HG03571 (cell line): ENCODE data around the gene SLC38A4.
"Not testable (repeated sequence)": the region's sequence is repeated elsewhere in the genome, so short reads cannot be mapped to it uniquely, and the experiment has no call there.

Experiments
- ATAC-seq: cut with Tn5 transposase; IDR thresholded peaks from one replicate; pipeline ENCODE4 v1.9.1; 2021; ENCODE audit not compliant: unreplicated experiment

SLC38A4 gene

DNA sequence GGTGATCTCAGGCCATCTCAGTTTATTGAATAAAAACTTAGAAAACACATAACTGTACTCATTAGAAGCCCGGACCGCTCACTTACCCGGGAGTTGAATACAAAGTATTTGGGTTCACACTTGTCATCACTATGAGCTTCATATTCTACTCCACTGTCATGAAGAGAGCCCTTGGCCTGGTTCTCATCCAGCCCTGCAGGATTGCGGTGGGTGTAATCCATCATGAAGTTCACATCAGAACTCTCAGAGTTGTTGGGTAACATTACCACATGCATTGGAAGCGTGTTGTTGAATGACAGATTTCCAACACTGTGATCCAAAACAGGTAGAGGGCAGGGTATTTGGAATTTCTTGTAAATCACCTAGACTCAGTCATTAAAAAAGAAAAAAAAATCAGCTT lies 47.4 kb downstream of the SLC38A4 start:
- no peak for ATAC-seq

DNA sequence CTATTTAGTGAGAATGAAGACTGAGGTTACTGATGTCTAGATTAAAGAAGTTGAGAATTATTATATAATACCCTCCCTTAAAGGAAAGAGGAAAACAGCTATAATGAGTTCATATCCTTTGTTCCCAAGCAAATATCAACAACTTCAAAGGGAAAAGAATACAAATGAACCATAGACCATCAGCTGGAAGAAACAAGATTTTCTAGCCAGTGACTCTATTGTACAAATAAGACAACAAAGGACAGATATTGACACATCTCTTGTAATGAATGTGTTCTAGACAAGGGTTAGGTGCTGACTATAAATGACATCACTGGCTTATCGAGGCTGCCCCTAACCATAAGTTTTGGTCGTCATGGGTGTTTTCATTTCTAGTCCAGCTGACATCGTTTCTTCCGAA lies 48.2 kb downstream of the SLC38A4 start:
- ATAC-seq: no peak

DNA sequence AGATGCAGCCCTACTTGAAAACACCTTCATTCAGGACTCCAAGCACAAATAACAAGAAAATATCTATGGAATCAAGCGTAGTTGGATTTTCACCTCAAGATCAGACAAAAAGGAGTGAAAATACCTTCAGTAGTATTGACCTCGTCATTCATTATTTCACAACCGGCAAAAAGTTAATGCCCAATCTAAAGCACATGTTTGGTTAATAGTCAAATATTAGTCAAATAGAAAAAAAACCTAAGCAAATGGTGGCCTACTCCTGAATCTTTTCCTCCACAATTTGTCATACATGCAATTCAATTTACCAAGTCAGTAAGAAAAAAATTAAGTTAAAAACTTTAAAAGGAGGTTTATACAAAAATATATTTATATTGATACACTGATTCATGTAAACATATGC lies 50.0 kb downstream of the SLC38A4 start:
- ATAC-seq: no peak

DNA sequence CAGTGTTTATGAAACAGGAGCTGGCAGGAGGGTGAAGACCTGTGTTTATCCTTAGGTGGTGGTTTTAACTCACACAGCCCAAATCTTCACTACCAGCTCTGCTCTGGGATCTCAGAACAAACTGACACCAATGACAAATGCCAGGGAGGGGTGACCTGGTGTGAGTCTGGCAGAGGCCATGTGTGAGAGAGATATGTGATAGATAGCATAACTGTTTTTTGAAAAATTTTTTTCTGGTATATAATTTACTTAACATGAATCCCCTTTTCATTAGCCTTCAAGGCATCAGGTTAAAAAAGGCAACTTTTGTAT lies 51.5 kb downstream of the SLC38A4 start:
- ATAC-seq: no peak

DNA sequence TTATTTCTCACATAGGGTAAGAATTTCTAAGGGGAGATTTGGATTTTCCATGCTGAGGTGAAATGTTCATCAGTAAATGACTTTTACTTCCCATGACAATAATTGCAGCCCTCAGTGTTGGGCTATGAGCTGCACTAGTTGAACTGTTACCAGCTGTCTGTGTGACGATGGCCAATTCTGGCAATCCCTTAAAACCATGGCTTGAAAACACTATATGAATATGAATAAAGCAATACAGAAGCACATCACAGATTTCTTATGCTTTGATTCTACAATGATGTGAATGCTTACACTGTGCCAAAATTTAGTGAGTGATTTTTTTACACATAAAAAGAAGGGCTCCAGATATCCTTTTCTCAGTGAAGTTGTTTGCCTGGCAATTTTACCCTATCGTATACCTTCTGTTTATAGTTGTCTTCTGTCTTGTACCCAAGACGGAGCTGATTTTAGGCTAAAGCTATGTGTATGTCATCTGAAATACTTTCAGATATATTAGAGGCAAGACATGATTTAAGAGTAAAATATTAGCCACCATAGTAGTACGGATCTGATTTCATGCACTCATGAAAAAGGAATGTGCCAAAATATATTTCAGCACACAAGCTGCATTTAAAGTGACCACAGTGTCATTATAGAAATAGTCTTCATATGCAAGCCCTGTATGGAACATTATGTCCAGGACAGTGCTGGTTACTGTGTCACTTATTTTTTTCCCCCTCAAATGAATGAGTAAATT lies 52.0 kb downstream of the SLC38A4 start:
- no peak for ATAC-seq

DNA sequence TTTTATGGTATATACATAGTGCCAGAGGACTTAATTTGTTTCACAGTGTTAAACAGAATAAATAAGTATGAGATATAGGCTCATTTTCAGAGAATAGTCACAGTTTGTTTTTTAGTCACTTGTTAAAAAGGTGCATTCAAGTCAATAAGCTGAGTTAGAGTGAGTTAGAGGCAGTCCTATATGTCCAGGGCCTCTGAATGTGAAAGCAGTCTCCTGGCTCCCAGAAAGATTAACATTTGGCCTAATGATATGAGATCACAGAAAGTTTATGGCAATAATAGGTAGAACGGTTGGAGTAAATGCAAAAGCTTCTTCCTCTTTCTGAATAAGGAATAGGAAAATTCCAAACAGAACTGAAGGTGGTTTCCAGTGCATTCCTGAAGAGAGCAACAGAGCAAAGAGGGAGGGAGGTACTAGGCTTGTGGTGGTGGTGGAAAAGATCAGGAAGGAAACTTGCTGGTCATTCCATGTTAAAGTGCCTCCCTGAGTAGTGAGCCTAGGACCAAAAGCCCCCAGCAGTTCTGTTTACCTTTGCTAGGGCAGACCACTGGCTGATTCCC lies 54.4 kb downstream of the SLC38A4 start:
- no peak for ATAC-seq

DNA sequence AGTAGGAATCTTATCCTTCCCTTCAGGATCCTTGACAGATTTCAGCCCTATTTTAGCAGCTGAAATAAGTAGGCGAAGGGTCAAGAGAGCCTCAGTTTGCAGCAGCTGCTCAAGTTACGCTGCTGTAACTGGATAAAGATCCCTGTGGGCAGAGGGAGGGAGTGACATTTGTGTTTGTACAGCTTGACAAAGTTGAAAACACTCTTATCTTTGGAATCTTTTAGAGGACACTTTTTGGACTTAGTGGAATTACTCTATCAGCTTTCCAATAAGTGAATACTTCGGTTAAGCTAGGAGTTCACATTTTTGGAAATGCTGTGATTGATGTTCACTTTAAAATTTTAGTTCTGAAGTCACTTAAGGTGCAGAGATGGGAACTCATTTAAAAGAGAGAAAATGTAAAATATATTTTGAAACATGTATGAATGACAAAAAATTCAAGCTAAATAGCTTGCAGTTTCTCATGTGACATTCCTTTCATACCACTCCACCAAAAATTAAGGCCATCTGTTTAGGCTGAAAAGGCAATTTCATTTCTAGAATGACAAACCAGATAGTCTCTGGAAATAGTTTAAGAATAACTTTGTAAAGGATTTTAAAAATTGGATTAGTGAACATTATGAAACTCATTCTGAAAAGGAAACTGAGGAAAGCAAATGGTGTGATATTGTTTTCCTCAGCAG lies 55.2 kb downstream of the SLC38A4 start:
- no peak for ATAC-seq

DNA sequence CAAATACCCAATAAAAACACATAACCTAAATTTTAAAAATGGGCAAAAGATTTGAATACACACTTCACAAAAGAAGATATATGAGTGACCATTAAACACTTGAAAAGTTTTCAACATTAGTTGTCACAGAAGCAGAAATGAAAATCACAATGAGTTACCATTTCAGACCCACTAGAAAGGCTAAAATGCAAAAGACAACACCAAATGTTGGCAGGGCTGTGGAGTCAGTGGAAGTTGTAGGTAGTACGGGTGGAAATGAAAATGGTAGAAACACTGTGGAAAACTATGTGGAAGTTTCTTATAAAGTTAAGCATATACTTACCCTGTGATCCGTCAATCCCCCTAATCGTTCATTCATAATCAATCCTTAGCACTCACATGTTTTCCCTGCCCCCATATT lies 61.8 kb downstream of the SLC38A4 start:
- ATAC-seq: no peak

DNA sequence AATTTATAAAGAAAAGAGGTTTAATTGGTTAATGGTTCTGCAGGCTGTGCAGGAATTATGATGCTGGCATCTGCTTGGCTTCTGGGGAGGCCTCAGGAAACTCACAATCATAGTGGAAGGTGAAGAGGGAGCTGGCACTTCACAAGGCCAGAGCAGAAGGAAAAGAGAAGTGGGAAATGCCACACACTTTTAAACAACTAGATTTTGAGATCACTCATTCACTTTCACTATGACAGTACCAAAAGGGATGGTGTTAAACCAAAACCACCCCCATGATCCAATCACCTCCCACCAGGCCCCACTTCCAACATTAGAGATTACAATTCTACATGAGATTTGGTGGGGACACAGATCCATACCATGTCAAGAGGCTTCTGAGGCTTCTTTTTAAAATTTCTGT lies 62.6 kb downstream of the SLC38A4 start:
- ATAC-seq: no peak

DNA sequence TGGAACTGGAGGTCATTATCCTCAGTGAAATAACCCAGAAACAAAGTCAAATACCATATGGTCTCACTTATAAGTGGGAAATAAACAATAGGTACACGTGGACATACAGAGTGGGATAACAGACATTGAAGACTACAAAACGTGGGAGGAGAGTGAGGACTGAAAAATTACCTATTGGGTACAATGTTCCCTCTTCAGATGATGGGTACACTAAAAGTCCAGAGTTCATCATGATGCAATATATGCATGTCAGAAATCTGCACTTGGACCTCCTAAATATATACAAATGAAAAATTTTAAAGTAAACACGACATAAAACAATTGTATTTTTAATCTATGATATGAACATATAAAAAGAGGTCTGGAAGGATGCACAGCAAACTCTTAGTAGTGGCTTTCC lies 71.2 kb downstream of the SLC38A4 start:
- ATAC-seq: no peak

DNA sequence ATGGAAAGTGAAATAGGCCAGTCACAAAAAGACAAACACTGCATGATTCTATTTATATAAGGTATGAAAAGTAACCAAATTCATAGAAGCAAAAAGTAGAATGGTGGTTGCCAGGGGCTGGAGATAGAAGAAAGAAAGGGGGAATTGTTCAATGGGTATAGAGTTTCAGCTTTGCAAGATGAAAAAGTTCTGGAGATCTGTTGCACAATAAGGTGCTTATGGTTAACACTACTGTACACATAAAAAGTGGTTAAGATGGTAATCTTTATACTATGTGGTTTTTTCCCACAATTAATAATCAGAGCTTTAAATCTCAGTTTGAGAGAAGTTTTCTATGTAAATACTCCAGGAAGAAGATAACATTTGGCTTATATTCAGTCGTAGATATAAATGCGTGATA lies 73.4 kb downstream of the SLC38A4 start:
- no peak for ATAC-seq

DNA sequence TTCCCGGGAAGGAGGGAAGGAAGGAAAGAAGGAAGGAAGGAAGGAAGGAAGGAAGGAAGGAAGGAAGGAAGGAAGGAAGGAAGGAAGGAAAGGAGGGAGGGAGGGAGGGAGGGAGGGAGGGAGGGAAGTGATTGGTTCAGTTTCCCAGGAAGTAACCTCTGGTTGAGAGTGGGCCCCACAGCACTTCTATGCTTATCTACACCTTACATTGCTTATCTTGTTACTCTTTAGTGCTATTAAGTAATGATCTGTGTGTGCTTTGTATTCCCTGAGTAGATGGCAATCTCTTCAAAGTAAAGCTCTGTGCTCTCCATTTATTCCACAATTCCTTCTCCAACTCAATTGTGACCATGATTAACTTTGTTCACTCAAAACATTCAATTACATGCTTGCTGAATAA lies 74.6 kb downstream of the SLC38A4 start:
- ATAC-seq: no peak

DNA sequence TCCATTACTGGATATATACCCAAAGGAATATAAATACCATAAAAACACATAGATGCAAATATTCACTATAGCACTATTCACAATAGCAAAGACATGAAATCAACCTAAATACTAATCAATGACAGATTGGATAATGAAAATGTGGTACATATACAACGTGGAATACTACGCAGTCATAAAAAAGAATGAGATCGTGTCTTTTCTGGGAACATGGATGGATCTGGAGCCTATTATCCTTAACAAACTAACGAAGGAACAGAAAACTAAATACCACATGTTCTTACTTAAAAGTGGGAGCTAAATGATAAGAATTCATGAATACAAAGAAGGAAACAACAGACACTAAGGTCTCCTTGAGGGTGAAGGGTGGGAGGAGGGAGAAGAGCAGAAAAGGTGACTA lies 76.5 kb downstream of the SLC38A4 start:
- no peak for ATAC-seq

DNA sequence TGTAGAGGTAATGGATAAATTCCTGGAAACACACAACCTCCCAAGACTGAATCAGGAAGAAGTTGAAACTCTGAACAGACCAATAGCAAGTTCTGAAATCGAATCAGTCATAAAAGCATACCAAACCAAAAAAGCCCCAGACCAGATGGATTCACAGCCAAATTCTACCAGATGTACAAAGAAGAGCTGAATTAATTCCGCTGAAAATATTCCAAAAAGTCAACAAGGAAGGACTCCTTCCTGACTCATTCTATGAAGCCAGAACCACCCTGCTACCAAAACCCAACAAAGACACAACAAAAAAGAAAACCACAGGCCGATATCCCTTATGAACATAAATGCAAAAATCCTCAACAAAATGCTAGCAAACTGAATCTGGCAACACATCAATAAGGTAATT lies 81.5 kb downstream of the SLC38A4 start:
- ATAC-seq: no peak

DNA sequence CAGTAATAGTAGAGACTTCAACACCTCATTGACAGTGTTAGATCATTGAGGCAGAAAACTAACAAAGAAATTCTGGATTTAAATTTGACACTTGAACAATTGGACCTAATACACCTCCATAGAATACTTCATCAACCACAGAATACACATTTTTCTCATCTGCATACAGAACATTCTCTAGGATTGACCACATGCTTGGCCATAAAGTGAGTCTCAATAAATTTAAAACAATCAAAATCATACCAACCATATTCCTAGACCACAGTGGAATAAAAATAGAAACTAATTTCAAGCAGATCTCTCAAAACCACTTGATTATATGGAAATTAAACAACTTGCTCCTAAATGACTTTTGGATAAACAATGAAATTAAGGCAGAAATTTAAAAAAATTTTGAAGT lies 82.3 kb downstream of the SLC38A4 start:
- ATAC-seq: no peak

DNA sequence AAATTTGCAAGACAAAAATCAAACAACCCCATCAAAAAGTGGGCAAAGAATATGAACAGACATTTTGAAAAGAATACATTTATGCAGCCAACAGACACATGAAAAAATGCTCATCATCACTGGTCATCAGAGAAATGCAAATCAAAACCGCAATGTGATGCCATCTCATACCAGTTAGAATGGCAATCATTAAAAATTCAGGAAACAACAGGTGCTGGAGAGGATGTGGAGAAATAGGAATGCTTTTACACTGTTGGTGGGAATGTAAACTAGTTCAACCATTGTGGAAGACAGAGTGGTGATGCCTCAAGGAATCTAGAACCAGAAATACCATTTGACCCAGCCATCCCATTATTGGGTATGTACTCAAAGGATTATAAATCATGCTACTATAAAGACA lies 83.5 kb downstream of the SLC38A4 start:
- not testable (repeated sequence) for ATAC-seq

DNA sequence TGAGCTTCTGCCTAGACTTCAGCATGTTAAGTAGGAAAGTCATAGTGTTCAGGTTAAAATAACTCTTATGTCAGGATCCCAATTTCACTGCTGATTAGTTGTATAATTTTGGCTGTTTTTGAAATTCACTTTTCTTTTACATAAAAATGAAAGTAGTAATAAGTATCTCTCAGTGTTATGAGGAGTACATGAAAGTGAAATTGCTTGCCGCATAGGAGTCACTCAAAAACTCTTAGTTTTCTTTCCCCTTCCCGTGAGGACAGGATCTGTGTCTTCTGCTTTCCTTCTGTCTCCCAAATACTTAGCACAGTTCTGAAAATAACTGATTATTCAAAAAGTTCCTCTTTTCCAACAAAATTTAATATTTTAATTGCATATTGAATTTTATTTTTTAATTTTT lies 100.5 kb downstream of the SLC38A4 start:
- no peak for ATAC-seq

DNA sequence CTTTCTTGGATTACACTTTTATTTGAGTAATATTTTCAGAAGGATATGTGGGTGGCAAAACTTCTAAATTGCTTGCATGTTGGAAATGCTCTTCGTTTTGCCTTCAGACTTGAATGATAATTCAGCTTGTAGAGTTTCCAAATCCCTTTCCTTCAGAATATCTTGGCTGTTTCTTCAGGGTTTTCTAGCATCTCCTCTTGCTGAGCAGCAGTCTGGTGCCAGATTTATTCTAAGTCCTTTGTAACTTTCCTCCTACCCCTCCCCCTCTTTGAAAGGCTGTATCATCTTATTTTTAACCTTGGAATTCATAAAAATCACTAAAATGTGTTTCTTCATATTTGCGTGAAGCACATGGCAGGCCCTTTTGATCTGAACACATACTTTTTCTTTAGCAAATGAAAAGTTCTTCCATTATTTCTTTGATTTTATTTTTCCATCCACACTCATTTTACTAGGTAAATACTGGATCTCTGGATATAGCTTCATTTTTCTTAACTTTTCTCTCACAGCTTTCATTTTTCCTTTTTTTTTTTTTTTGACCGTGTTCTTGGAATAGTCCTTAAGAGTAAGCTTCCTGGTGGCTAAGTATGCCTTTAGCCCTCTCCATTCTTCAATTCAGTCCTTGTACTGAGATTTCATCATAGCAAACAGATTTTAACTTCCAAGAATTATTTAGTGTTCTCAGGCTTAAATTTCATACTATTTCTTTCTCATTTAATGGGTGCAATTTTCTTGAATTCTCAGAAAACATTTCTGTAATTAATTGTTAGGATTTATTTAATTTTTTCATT lies 102.0 kb downstream of the SLC38A4 start:
- no peak for ATAC-seq

DNA sequence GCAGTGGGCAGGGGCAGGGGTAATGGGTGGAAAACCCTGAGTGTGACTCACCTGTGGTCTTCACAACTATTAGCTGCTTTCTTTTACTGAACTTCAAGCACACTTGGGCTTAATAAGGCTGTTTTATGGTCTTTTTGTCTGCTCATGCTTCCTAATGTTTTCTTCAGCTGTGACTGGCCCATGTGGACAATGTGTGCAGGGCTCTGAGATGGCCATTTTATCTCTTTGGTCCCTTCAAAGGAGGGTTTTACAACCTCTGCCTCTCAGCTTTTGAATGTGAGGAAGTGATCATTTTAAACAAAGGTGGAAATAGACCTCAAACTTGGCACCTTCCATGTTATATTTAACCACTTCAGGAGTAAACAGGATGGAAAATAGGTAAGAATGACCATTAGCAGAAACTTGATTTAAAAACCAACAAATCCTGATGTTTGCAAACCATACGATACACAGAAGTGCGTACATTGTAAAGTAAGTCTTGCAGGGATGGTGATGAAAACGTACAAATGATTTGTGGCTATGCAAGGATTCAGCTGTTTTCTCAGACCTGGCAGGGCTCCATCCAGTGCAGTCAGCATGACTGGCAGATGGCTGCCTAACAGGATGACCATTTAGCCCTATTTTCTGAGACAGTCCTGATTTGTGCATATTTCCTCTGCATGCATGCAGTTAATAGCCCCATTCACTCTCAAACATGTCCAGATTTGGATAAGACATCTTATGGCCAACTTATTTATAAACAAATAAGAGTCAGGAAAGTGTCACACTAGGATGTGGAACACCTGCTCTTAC lies 103.2 kb downstream of the SLC38A4 start:
- no peak for ATAC-seq

DNA sequence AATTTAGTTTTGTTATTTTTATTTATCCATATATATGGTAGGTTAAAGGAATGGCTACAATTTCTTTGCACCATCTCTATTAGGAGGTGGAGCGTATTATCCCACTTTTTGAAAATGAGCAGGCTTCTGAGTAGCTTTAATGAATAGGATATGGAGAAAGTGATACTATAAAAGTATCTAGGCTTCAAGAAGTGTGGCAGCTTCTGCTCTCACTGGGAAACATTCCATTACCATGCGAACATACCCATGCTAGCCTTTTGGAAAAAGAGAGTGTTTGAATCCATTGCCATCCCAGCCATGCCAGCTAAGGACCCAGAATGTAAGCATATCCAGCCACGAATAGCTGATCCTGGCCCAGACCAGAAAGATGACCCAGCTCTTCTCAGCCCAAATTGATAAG lies 107.3 kb downstream of the SLC38A4 start:
- ATAC-seq: no peak

DNA sequence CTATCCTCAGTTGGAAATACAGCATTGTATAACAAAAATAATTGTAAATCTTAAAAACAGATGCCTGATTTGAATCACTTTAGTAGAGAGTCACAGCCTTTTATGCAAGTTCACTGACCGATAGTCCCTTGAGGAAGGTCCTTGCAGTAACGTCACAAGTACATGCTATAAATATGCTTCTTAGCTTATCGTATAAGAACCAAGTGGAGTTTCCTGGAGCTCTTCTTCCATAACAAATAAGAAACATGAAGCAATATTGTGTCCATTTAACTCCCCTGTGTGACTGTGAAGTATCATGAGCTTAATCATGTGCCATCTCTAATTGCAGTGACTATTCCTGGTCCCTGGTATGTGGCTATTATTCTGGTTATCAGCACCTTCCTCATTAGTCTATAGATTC lies 107.9 kb downstream of the SLC38A4 start:
- no peak for ATAC-seq
